Upper lobe of left lung (tissue), 6 donors: Measurements from ENCODE around the gene ISCU. TPM values are rescaled to one million over a fixed set of nuclear protein-coding genes. Genes with fewer than 3 reads are reported as not detected.

Source experiments
- ATAC-seq, 2 donors: fragments of 200-7000 bp; cut with Tn5 transposase; one replicate each; pipeline ENCODE4 v1.9.1; 2022; ENCODE audit warnings: mild to moderate bottlenecking in 2 of 2, moderate library complexity in 2 of 2; ENCODE audit not compliant: low FRiP score in 2 of 2
- DNase-seq, 2 donors: peaks; one replicate each; pipeline ENCODE4 v3.0.0-alpha.2; 2019 to 2020
- H3K27ac ChIP-seq, 4 donors: fragments of 200-600 bp; sonication (generic); one replicate each; pipeline ENCODE4 v1.5.1; 2016 to 2019
- H3K27me3 ChIP-seq, 4 donors: fragments of 200-600 bp; sonication (generic); one replicate each; pipeline ENCODE4 v1.5.1; 2017 to 2019
- H3K36me3 ChIP-seq, 4 donors: fragments of 200-600 bp; sonication (generic); one replicate each; pipeline ENCODE4 v1.5.1; 2016 to 2019
- H3K4me1 ChIP-seq, 4 donors: fragments of 200-600 bp; sonication (generic); one replicate each; pipeline ENCODE4 v1.5.1; 2018 to 2019
- H3K4me3 ChIP-seq, 4 donors: fragments of 200-600 bp; sonication (generic); one replicate each; pipeline ENCODE4 v1.5.1; 2017 to 2019; ENCODE audit warnings: mild to moderate bottlenecking in 2 of 4, moderate library complexity in 1 of 4
- H3K9me3 ChIP-seq, 4 donors: fragments of 200-600 bp; sonication (generic); one replicate each; pipeline ENCODE4 v1.5.1; 2018 to 2019
- CTCF ChIP-seq, 6 experiments: fragments of 450-650 bp in 4 of 6; fragments of 200-600 bp in 2 of 6; sonication (generic) in 2 of 6; IDR thresholded peaks; one replicate each; pipeline ENCODE4 v1.5.1; 2016 to 2019; ENCODE audit warnings: antibody characterized with exemption in 6 of 6
- EP300 ChIP-seq, 4 donors: sonication (generic); formaldehyde crosslinking; IDR thresholded peaks; one replicate each; pipeline ENCODE4 v1.5.1; 2017; ENCODE audit warnings: antibody characterized with exemption in 4 of 4, control low read depth in 2 of 4
- POLR2A ChIP-seq, 4 donors: fragments of 450-650 bp; IDR thresholded peaks; one replicate each; pipeline ENCODE4 v1.5.1; 2016 to 2017; ENCODE audit warnings: antibody characterized with exemption in 4 of 4, mild to moderate bottlenecking in 2 of 4
- POLR2AphosphoS5 ChIP-seq, 2 donors: sonication (generic); formaldehyde crosslinking; IDR thresholded peaks; one replicate each; pipeline ENCODE4 v1.5.1; 2017; ENCODE audit warnings: antibody characterized with exemption in 2 of 2
- WGBS, 2 donors: methylation state at CpG; one replicate each; pipeline ENCODE4 v1.1.5; 2017 to 2018; 5-methylcytosine and 5-hydroxymethylcytosine counted together
- total RNA-seq, 6 donors: library from RNA; depleted of rRNA in 4 of 6; stranded (reverse); fragments of >200 nt in 4 of 6; gene quantifications; one replicate each; pipeline versions ENCODE4 v1.1.0 to v1.2.1, GENCODE V29; 2016 to 2021
- donor health status: DM: no; HTN: no; CAD: no; lungs with moderate emphysema.
- donor health status: DM: no; HTN: yes; CAD: no; lungs with severe emphysema.

ISCU gene
- total RNA-seq, 6 donors from 2014 or later = 130 to 192 (median 152) TPM

GRCh38 chr12:108591267-108591980 is 29.0 kb downstream of the ISCU start:
- DNase-seq (no peak), ATAC-seq (no peak)
- H3K27ac ChIP-seq = no peak overlapping the region
- 90 to 94% methylated on average over 9 to 15 of the region's 22 CpGs for WGBS, 2 donors
- no peak for TF ChIP-seq EP300 (IDR thresholded peaks at IDR 0.05)
- no peak for TF ChIP-seq POLR2A (IDR thresholded peaks at IDR 0.05)
- no peak for TF ChIP-seq CTCF (IDR thresholded peaks at IDR 0.05)
- TF ChIP-seq POLR2AphosphoS5 (IDR thresholded peaks at IDR 0.05) = no peak
- H3K4me3 ChIP-seq = no peak overlapping the region
- H3K4me1 ChIP-seq = no peaks in the 10 kb centered on the region
- H3K27me3 ChIP-seq = no peaks in the 10 kb centered on the region
- H3K36me3 ChIP-seq = no peaks in the 10 kb centered on the region
- no peaks in the 10 kb centered on the region for H3K9me3 ChIP-seq

GRCh38 chr12:108592033-108592909 is 29.9 kb downstream of the ISCU start:
- no peaks in the 10 kb centered on the region for H3K9me3 ChIP-seq
- no peaks in the 10 kb centered on the region for H3K27me3 ChIP-seq
- H3K36me3 ChIP-seq = no peaks in the 10 kb centered on the region
- WGBS, 2 donors = 94 to 95% methylated on average over 18 to 25 of the region's 25 CpGs
- no peak overlapping the region for H3K27ac ChIP-seq
- DNase-seq (peak in 1 of 2 donors; percentile 74), ATAC-seq (no peak)
- no peaks in the 10 kb centered on the region for H3K4me1 ChIP-seq
- H3K4me3 ChIP-seq = no peak overlapping the region
- no peak for TF ChIP-seq POLR2AphosphoS5 (IDR thresholded peaks at IDR 0.05)
- TF ChIP-seq POLR2A (IDR thresholded peaks at IDR 0.05) = no peak
- TF ChIP-seq CTCF (IDR thresholded peaks at IDR 0.05) = no peak
- TF ChIP-seq EP300 (IDR thresholded peaks at IDR 0.05) = no peak

- DNase-seq = no peak
- Histone ChIP-seq H3K27me3 (no peaks in the 10 kb centered on the region), H3K4me1 (no peaks in the 10 kb centered on the region), H3K4me3 (no peak overlapping the region), H3K36me3 (no peaks in the 10 kb centered on the region), H3K9me3 (no peaks in the 10 kb centered on the region), H3K27ac (peak overlapping the region in 2 of 4 donors; percentile 23 to 34)
- TF ChIP-seq CTCF (IDR thresholded peaks at IDR 0.05) (no peak), POLR2A (IDR thresholded peaks at IDR 0.05) (no peak), POLR2AphosphoS5 (IDR thresholded peaks at IDR 0.05) (no peak), EP300 (IDR thresholded peaks at IDR 0.05) (no peak)
- no peak for ATAC-seq
- 96 to 98% methylated on average over 10 of the region's 10 CpGs for WGBS, 2 donors
These were observed 32.0 kb downstream of the ISCU start for GRCh38 chr12:108594323-108594903.

- no peaks in the 10 kb centered on the region for H3K9me3 ChIP-seq
- peak overlapping the region in 1 of 4 donors; percentile 43 for H3K4me3 ChIP-seq
- ATAC-seq = no peak
- 84 to 96% methylated on average over 7 of the region's 7 CpGs for WGBS, 2 donors
- no peaks in the 10 kb centered on the region for H3K27me3 ChIP-seq
- no peak for TF ChIP-seq POLR2AphosphoS5 (IDR thresholded peaks at IDR 0.05)
- H3K27ac ChIP-seq = peak overlapping the region in 1 of 4 donors; percentile 36
- no peaks in the 10 kb centered on the region for H3K4me1 ChIP-seq
- H3K36me3 ChIP-seq = no peaks in the 10 kb centered on the region
- no peak for DNase-seq
These were observed 32.7 kb downstream of the ISCU start for GRCh38 chr12:108594960-108595710.
